C4-2B (cell line): Measurements from ENCODE around the gene RASL12.
A peak's percentile ranks its signal among the peaks of the same experiment; 100 is the strongest.

Source experiments
- ZFX ChIP-seq: fragments of 450-650 bp; IDR thresholded peaks from 2 replicates; pipeline ENCODE4 v1.6.1; 2017
- TF ChIP-seq, protein P1 (sequence below): fragments of 450-650 bp; conservative IDR thresholded peaks from 2 replicates; pipeline ENCODE4 v1.5.1; 2017; ENCODE audit warnings: mild to moderate bottlenecking

DNA sequence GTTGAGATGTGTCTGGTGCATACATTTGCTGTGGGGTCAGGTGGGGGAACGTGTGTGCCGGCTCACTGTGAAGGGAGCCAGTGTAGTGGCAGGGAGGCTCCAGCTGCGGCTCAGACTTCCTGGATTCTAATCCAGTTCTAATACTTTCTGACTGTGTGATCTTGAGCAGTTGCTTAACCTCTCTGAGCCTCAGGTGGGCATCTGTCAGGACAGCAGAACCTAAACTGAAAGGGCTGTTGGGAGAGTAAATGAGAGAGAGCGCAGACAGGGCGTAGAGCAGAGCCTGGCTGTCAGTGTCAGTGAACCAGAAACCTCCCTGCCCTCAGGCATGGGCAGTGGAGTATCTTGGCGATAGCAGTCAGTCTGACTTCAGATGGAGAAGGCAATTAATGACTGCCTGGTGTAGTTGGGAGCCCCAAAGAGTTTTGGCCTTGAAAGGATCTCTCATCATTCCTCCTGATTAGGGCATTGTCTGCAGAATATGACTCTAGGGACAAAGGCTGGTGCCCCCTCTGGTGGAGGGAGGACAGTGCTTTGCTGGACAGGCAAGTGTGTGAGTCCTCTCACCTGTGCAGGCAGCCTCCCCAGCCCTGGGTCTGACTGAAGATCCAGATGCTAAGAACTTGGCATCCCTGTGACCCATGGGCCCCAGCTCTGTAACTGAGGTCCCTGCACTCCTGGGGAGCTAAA lies 18.3 kb upstream of the RASL12 start:
- TF ChIP-seq, protein P1, sequence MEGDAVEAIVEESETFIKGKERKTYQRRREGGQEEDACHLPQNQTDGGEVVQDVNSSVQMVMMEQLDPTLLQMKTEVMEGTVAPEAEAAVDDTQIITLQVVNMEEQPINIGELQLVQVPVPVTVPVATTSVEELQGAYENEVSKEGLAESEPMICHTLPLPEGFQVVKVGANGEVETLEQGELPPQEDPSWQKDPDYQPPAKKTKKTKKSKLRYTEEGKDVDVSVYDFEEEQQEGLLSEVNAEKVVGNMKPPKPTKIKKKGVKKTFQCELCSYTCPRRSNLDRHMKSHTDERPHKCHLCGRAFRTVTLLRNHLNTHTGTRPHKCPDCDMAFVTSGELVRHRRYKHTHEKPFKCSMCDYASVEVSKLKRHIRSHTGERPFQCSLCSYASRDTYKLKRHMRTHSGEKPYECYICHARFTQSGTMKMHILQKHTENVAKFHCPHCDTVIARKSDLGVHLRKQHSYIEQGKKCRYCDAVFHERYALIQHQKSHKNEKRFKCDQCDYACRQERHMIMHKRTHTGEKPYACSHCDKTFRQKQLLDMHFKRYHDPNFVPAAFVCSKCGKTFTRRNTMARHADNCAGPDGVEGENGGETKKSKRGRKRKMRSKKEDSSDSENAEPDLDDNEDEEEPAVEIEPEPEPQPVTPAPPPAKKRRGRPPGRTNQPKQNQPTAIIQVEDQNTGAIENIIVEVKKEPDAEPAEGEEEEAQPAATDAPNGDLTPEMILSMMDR, result peak; percentile 60
- TF ChIP-seq ZFX, result no peak
